HG03520 (cell line): ENCODE data around the gene TCEAL7.
A peak's percentile ranks its signal among the peaks of the same experiment; 100 is the strongest.
"Not testable (repeated sequence)": the region's sequence is repeated elsewhere in the genome, so short reads cannot be mapped to it uniquely, and the experiment has no call there.

ENCODE experiments used
- ATAC-seq: cut with Tn5 transposase; IDR thresholded peaks from one replicate; pipeline ENCODE4 v1.9.1; 2021; ENCODE audit warnings: mild to moderate bottlenecking, moderate library complexity; ENCODE audit not compliant: unreplicated experiment

Gene TCEAL7, protein sequence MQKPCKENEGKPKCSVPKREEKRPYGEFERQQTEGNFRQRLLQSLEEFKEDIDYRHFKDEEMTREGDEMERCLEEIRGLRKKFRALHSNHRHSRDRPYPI

DNA sequence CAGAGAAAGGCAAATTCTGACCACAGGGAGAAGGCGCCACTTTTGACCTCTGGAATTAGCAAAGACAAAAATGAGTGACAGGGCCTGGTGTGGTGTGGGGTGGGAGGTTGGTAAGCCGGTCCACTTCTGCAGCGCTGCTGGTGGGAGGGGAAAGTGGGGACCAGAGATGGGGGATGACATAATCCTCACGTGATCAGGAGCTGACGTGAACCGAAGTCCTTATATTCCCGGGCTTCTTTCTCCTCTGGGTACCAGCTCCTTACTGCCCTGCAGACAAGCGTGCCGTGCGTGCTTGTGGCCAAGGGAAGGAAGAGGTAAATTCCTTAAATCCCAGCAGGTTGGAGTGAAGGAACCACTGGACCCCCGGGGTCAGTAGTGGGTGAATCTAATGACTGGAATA, at the start of gene TCEAL7:
Gene TCEAL7, plus strand, starts transcription at position 249 of the 400 bp plus-strand sequence. CDS start 1,165 bp downstream, outside the sequence.
- ATAC-seq = no peak

DNA sequence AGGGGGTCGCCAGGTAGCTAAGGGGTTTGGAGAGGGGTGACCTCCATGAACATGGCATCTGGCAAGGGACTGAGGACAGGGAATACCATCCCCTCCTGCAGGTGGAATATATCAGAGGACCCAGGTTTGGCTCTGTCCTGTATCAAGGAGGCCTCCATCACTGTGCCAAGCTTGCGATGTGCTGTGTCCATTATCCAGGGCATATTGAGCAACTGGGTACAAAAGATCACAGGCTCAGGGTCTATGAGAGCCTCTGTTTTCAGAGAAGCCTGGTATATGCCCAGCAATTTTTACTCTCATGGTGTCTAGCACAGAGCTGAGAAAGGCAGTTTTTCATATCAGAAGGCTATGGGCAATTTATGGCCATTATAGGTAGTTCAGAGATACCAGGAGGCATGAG, 36.9 kb upstream of the TCEAL7 start:
- no peak for ATAC-seq

DNA sequence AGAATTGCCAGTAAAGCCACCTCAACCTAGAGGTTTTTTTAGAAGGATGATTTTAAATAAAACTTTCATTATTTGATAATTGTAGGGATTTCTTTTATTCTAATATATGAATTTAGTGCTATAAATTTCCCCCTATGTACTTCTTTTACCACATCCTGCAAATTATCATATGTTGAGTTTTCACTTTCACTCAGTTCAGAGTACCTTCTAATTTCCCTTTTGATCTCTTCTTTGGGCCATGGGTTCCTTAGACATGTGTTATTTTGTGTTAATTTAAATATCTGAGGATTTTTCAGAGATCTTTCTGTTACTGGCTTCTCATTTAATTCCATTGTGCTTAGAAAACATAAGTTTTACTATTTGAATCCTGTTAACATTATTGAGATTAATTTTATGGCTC, 25.3 kb upstream of the TCEAL7 start:
- ATAC-seq = no peak

DNA sequence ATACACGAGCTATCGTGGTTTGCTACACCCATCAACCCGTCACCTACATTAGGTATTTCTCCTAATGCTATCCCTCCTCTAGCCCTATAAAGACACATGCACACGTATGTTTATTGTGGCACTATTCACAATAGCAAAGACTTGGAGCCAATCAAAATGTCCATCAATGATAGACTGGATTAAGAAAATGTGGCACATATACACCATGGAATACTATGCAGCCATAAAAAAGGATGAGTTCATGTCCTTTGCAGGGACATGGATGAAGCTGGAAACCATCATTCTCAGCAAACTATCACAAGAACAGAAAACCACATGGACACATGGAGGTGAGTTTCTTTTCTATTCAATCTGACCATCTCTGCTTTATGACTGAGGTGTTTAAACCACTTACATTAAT, 24.4 kb upstream of the TCEAL7 start:
- not testable (repeated sequence) for ATAC-seq

DNA sequence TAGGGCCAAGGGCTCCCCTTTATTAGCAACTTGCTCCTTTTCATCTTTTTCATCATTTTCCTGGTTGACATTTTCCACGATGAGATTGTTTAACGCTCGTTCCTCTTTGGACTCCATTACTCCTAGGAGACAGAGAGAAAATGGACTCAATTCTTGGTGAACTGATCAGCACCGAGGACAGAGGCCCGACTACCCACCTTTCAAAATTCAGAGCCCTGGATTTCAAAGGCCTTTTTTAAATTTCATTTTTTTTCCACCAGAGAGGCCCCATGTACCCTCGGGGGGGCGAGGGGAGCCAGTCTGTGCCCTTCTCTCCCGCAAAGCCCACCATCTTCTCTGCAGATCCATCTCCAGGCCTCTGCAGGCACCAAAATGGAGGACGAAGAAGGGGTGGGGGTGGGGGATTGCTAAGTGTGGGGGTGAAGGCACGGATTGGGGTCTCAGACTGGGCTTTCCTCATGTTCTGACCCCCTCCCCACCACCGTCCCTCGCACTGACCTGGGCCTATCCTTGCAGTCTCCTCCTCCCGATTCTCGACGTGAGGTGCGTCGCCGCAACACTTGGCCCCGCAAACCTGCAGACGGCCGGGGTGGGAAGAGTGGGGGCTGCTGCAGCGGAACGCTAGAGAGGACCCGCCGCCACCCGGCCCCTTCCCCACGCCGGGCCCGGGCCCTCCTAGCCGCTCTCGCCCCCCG, 20.0 kb upstream of the TCEAL7 start:
- ATAC-seq = no peak

DNA sequence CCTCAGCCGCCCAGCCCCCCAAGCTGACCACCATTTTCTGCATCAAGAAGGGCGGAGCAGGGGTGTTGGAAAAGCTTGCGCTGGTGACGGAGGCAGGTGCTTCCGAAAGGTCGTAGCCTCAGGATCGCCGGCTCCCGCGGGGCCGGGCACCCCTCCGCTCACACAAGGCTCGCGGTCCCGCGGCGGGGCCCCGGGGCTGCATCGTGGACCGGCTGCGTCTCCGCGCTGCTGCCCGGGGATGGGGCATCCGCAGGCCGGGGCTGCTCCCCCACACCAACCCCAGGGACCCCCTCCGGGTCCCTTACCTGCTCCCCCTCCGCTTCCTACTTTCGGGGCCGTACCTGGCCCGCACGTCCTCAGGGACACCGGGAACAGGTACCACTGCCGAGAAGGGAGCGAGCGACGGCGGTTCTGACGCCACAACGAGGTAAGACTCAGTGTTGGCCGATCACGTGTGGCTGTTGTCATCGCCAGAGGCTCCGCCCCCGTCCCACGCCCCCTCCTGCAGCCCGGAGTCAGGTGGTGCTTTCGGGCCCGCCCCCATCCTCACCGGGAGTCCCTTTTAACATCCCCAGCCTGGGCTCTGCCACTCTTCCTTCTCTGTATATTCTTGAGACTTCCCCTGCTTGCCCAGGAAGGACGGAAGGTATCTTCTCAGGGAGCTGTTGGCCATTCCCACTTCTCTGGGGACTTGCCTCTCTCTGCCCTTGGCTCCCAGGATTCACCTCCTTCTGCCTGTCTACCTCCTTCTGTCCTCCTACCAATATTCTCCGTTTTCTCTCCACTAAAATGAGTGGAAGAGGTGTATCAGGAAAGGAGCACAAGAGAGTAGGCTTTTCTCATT, 19.3 kb upstream of the TCEAL7 start, which contains the start of gene BEX2:
Gene BEX2, minus strand, starts transcription at position 436 of the 844 bp plus-strand sequence. CDS start 1,014 bp downstream, outside the sequence.
- peak; percentile 96 for ATAC-seq

DNA sequence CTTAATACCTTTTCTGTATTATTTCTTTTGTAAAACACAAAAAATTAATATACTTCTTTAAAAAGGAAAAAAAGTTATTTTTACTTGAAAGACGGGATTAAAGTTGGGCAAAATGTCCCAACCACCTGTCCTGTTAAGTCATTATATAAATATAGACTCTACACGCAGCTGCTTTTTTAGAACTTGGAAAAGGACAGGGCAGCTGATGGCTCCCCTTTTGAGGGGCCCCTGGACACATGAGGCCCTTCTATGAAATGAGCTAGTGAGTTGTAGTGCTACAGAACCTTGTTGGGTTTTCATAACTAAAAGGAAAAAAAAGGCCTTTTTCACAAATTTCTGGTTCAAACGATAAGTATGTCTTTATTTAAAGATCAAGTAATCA, 18.6 kb upstream of the TCEAL7 start:
- no peak for ATAC-seq

DNA sequence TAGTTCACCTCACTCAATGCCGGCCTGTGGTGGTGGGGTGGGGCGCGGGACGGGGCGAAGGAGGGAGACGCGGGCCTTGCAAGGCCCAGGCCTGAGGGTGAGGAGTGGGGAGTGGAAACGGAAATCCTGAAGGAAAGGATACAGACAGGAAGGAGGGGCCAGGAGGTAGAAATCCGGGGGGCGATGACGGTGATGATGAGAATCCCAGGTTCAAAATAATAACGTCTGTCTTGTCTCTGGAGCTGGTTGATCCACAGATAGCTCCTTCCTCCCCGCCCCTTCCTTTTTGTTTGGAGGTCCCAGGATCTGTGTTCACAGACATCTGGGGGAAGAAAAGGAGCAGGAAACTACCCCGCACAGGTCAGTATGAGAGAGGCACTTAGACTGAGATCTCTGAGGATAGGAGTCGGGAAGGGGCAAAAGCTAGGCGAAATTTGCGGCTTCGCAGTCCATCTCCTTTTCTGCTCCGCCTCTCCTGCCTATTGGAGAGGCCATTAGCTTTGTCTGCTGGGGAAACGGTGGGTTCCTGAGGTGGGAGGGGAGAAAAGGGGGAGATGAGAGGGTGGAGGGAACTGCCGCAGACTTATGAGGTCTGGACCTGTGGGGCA, 746 bp downstream of the TCEAL7 start:
- ATAC-seq = no peak

DNA sequence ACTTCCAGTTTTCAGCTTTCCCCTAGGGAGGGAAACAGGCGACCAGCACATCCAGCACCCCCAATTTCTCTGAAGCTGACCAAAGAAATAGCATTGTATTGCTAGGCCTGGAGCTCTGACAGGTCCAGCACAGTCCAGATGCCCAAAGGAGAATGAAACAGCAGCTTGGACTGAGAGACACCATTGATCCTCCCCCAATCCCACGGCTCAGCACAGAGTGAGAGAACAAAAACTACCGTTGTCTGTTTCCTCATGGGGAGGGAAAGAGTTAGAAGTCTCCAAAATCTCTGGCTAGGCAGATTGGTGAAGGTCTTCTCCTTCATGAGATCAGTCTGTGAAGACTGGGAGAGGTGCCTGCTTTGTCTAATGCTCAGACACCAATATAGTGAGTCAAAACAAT, 8.6 kb downstream of the TCEAL7 start:
- no peak for ATAC-seq

DNA sequence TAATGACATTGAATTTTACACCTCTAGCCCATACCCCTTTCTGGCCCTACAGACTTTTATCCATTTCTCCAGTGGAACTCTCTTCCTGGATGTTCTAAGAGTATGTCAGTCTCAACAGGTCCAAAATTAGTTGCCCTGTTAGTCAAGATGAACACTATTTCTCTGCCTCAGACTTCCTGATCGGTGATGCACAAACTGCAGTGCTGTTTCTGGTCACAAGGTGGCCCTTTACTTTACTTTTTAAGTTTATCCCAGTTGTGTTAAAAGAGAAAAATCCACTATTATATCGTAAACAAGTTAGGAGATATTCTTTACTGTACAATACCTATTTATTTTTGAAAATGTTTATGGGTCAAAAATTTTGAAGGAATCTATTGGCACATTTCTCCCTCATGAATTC, 13.1 kb downstream of the TCEAL7 start:
- peak; percentile 61 for ATAC-seq

DNA sequence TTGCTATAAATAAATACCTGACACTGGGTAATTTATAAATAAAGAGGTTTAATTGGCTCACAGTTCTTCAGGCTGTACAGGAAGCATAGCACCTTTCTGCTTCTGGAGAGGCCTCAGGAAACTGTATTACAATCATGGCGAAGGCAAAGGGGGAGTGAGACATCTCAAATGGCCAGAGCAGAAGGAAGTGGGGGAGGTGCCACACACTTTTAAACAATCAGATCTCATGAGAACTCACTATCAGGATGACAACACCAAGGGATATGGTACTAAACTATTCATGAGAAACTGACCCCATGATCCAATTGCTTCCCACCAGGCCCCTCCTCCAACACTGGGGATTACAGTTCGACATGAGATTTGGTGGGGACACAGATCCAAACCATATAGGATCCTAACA, 14.6 kb downstream of the TCEAL7 start:
- ATAC-seq = no peak

DNA sequence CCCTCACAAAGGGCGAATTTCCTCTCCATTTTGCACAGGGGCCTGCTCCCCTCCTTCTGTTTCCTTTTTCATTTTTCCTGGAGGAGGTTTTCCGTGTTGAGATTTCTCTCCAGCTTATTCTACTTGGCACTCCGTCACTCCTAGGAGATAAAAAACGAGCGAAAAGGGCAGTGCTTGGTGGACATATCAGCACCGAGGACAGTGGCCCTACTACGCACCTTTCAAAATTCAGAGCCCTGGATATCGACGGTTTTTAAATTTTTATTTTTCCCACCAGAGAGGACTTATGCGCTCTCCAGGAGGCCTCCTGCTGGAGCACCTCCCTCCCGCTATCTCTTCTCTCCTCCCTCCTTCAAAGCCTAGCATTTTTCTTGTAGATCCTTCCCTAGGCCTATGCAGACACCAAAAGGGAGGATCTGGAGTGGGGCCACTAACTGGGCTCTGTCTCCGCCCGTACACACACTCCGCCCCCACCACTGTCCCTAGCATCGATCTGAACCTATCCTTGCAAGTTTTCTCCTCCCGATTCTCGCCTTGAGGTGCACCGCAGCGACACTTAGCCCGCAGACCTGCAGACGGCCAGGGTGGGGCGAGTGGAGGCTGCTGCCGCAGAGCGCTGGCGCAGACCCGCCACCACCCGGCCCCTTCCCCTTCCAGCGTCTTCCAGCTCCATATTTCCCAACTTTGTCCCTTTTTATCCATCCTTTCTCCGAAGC, 17.8 kb downstream of the TCEAL7 start:
- ATAC-seq = no peak

DNA sequence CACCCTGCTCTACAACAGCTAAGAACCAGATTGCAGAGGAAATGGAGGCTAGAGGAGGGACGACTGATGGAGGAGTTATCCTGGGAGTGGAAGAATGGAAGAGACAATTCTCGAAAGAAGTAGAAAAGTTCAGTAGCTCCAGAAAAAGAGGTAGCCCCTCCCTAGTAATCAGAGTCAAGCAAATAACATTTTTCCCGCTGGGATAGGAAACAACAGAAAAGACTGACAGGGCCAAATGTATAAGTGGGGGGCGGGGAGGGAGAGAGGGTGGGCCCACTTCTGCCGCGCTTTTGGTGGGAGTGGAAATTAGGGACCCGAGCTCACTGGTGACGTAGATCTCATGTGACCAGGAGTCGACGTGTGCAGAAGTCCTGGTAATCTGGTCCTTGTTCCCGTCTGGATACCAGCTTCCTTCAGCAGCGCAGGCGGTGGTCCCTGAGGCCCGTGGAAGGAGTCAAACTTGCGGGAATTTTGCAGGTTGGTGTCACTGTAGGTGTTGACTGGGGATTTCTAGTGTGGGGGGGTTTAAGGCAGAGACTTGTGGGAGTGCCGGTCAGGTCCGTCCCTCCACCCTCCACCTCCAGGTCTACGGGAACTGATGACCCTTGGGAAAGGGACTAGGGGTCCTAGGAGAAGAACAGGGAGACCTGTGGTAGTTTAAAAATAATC, 26.2 kb downstream of the TCEAL7 start, which contains the start of gene TCEAL9:
Gene TCEAL9, plus strand, starts transcription at position 377 of the 669 bp plus-strand sequence. CDS start 1,179 bp downstream, outside the sequence.
- no peak for ATAC-seq

DNA sequence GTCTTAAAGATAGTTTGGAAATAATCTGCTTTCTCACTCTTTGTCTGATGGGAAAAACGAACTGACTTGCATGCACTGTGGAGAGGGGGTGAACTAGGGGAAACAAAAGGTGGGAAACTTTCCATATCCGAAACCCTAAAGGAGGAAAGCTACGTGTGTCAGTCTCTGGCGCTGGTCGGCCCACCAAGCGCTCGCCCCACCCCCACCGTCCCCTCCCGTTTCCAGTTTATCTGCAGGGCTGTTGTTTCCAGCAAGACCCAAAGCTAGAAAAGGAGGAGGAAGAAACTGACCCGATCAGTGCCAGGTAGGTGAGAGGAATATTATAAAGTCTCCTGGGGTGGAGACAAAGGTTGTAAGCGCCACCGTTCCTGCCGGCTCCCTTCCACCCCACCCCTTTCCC, 26.8 kb downstream of the TCEAL7 start:
- no peak for ATAC-seq

DNA sequence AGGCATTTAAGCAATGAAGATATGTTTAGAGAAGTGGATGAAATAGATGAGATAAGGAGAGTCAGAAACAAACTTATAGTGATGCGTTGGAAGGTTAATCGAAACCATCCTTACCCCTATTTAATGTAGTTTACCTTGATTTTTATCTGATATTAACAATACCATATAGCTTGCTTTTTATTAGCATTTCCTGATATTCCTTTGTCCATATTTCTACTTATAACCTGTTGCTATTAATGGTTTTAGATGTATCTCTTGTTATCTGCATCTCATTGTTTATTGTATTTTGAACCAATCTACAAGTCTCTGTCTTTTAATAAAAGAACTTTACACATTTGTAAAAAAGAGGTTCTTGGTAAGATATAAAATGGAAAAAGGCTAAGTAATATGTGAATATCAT, 27.8 kb downstream of the TCEAL7 start:
- no peak for ATAC-seq

DNA sequence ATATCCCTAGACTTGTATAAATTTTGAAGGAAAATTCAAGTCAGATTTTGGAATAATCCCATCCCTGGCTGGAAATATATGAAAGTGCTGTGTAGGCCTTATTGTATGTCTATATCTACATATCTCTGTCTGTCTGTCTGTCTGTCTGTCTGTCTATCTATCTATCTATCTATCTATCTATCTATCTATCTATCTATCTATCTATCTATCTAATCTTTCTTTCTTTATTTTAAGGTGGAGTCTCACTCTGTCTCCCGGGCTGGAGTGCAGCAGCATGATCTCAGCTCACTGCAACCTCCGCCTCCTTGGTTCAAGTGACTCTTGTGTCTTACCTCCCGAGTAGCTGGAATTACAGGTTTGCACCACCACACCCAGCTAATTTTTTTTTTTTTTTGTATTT, 29.6 kb downstream of the TCEAL7 start:
- ATAC-seq = not testable (repeated sequence)

DNA sequence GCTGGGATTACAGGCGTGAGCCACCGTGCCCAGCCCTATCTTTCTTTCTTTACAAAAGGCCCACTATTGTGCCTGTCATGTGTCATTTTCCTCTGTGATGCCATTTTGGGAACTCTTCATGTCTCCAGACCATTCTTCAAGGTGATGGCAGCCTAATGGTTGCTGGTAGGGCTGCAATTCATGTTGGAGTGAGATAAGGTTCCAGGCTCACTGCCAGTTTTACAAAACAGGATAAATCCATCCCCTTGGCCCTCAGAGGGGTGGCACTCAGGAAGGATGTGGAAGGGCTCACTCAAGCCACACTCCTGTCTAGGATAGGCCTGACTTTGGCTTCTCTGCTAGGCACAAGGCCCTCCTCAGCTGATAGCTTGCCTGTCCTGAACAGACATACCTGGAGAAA, 30.1 kb downstream of the TCEAL7 start:
- no peak for ATAC-seq

DNA sequence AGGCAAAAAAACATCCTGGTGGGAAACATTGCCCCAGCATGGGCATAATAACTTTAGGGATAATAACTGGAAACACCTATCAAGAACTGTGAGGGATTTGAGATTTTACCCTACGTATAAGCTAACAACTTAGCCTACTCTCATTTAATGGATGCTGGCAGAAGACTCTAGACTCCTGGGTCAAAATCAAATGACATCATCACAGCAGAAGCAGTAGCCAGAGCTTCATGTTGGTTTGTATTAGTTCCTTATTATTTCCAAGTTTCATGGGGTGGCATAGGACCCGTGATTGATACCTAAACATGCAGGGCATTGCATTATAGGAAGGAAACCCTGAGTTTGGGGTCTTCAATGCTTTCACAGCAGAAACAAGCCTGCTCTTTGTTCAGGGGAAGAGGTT, 30.9 kb downstream of the TCEAL7 start:
- no peak for ATAC-seq

DNA sequence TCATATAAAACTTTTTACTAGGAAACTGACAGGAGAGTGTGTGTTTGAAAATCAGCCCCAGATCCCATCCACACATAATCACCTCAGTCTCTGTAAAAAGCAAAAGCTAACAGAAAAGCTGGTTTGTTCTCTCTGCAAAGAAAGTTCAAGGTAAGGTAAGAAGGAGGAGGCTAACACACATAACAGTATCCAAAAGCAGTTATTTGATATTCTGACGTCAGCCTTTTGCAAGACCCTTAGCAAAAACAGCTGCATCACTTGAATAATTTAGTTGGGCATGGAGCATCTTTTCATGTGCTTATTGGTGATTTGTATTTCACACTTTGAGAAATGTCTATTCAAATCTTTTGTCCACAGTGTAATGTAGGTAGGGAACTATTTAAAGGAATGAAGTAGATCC, 31.8 kb downstream of the TCEAL7 start:
- ATAC-seq = no peak

DNA sequence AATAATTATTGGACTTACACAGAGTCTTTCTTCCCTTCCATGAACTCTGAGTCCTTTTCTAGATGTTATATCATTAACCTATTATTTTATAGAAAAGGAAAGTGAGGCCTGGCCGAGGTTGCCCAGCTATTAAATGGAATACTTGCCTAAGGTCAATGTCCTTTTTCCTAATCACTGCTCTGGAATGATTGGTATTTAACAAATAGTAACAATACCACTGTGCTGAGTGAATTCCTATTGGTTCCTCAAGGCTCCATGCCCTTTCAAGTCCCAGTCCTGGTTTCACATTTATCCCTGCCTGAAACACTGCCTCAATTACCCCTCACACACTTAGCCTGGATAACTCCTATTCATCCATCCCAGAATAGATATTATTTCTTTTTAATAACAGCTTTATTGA, 32.4 kb downstream of the TCEAL7 start:
- no peak for ATAC-seq
